Activated naive CD4-positive, alpha-beta T cell treated with anti-CD3 and anti-CD28 coated beads, Interleukin-2, amount 50 U/mL, for 16 hours (primary cell): Measurements from ENCODE around the gene SPNS3.

Experiments
- DNase-seq: peaks from one replicate; pipeline ENCODE4 v3.0.0-alpha.2; 2020

Gene SPNS3

GRCh38 chr17:4512156-4513112 lies 78.7 kb downstream of the SPNS3 start:
- DNase-seq, result no peak

- DNase-seq, result no peak
These were observed 79.6 kb downstream of the SPNS3 start for GRCh38 chr17:4513113-4514032.

GRCh38 chr17:4514206-4514605 lies 80.5 kb downstream of the SPNS3 start:
- no peak for DNase-seq

- DNase-seq, result no peak
These were observed 81.0 kb downstream of the SPNS3 start for GRCh38 chr17:4514779-4515178.

- no peak for DNase-seq
These were observed 81.8 kb downstream of the SPNS3 start for GRCh38 chr17:4515501-4515900.

GRCh38 chr17:4516735-4517134 lies 83.0 kb downstream of the SPNS3 start:
- no peak for DNase-seq

GRCh38 chr17:4518901-4519300 lies 85.2 kb downstream of the SPNS3 start:
- no peak for DNase-seq

GRCh38 chr17:4519361-4519788 lies 85.6 kb downstream of the SPNS3 start:
- no peak for DNase-seq

GRCh38 chr17:4520060-4520893 lies 86.5 kb downstream of the SPNS3 start:
- DNase-seq, result no peak

GRCh38 chr17:4520894-4521600 lies 87.3 kb downstream of the SPNS3 start:
- no peak for DNase-seq

GRCh38 chr17:4522661-4523060 lies 88.9 kb downstream of the SPNS3 start:
- DNase-seq, result no peak

- DNase-seq, result no peak
These were observed 90.2 kb downstream of the SPNS3 start for GRCh38 chr17:4523946-4524345.

- DNase-seq, result no peak
These were observed 92.1 kb downstream of the SPNS3 start for GRCh38 chr17:4525691-4526397.

GRCh38 chr17:4527134-4527533 lies 93.4 kb downstream of the SPNS3 start:
- no peak for DNase-seq

GRCh38 chr17:4527566-4528125 lies 93.9 kb downstream of the SPNS3 start:
- no peak for DNase-seq

- DNase-seq, result no peak
These were observed 95.9 kb downstream of the SPNS3 start for GRCh38 chr17:4529533-4530152.

- DNase-seq, result no peak
These were observed 97.3 kb downstream of the SPNS3 start for GRCh38 chr17:4530799-4531730.

GRCh38 chr17:4531988-4532736 lies 98.4 kb downstream of the SPNS3 start:
- no peak for DNase-seq
